Measurements from ENCODE around the gene KCNN2. TPM values are rescaled to one million over a fixed set of nuclear protein-coding genes. Genes with fewer than 3 reads are reported as not detected.

Gene KCNN2
- total and polyA plus RNA-seq, 4 donors = 0.09 to 4.6 (median 3.0) TPM

DNA sequence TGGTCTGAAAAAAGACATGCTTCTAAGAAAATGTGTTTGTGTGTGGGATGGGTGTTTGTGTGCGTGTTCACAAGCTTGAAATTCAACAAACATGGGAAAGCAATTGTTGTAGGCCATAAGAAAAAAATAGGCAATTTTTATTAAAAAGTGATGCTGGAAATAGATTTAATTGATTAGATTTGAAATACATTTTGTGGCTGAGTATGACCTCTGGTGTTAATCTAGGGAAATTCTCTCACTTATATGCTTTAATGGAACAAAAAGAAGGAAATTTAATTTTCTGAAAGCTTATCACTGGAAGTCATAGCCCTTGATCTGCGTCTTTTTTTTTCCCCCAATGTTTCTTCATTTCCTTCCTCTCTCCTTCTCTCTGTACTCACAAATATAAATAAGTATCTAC, 3.5 kb upstream of the KCNN2 start:
- TF ChIP-seq RXRA (IDR thresholded peaks at IDR 0.05) (no peak), YY1 (IDR thresholded peaks at IDR 0.05) (no peak), RAD21 (IDR thresholded peaks at IDR 0.05) (peak; percentile 29 to 55), TAF1 (conservative IDR thresholded peaks at IDR 0.05) (no peak), HNF4G (IDR thresholded peaks at IDR 0.05) (no peak), SP1 (IDR thresholded peaks at IDR 0.05) (no peak), HNF4A (conservative IDR thresholded peaks at IDR 0.05) (no peak)
- TF ChIP-seq, protein P1, sequence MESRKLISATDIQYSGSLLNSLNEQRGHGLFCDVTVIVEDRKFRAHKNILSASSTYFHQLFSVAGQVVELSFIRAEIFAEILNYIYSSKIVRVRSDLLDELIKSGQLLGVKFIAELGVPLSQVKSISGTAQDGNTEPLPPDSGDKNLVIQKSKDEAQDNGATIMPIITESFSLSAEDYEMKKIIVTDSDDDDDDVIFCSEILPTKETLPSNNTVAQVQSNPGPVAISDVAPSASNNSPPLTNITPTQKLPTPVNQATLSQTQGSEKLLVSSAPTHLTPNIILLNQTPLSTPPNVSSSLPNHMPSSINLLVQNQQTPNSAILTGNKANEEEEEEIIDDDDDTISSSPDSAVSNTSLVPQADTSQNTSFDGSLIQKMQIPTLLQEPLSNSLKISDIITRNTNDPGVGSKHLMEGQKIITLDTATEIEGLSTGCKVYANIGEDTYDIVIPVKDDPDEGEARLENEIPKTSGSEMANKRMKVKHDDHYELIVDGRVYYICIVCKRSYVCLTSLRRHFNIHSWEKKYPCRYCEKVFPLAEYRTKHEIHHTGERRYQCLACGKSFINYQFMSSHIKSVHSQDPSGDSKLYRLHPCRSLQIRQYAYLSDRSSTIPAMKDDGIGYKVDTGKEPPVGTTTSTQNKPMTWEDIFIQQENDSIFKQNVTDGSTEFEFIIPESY (IDR thresholded peaks at IDR 0.05) = no peak
- TF ChIP-seq, protein P2, sequence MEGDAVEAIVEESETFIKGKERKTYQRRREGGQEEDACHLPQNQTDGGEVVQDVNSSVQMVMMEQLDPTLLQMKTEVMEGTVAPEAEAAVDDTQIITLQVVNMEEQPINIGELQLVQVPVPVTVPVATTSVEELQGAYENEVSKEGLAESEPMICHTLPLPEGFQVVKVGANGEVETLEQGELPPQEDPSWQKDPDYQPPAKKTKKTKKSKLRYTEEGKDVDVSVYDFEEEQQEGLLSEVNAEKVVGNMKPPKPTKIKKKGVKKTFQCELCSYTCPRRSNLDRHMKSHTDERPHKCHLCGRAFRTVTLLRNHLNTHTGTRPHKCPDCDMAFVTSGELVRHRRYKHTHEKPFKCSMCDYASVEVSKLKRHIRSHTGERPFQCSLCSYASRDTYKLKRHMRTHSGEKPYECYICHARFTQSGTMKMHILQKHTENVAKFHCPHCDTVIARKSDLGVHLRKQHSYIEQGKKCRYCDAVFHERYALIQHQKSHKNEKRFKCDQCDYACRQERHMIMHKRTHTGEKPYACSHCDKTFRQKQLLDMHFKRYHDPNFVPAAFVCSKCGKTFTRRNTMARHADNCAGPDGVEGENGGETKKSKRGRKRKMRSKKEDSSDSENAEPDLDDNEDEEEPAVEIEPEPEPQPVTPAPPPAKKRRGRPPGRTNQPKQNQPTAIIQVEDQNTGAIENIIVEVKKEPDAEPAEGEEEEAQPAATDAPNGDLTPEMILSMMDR (IDR thresholded peaks at IDR 0.05; ENCODE audit: low read depth, low read length, missing input control) = peak; percentile 17
- TF ChIP-seq, protein P3, sequence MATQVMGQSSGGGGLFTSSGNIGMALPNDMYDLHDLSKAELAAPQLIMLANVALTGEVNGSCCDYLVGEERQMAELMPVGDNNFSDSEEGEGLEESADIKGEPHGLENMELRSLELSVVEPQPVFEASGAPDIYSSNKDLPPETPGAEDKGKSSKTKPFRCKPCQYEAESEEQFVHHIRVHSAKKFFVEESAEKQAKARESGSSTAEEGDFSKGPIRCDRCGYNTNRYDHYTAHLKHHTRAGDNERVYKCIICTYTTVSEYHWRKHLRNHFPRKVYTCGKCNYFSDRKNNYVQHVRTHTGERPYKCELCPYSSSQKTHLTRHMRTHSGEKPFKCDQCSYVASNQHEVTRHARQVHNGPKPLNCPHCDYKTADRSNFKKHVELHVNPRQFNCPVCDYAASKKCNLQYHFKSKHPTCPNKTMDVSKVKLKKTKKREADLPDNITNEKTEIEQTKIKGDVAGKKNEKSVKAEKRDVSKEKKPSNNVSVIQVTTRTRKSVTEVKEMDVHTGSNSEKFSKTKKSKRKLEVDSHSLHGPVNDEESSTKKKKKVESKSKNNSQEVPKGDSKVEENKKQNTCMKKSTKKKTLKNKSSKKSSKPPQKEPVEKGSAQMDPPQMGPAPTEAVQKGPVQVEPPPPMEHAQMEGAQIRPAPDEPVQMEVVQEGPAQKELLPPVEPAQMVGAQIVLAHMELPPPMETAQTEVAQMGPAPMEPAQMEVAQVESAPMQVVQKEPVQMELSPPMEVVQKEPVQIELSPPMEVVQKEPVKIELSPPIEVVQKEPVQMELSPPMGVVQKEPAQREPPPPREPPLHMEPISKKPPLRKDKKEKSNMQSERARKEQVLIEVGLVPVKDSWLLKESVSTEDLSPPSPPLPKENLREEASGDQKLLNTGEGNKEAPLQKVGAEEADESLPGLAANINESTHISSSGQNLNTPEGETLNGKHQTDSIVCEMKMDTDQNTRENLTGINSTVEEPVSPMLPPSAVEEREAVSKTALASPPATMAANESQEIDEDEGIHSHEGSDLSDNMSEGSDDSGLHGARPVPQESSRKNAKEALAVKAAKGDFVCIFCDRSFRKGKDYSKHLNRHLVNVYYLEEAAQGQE (IDR thresholded peaks at IDR 0.05) = no peak
- H3K4me3 ChIP-seq (ENCODE audit: low read depth in 1 of 3, low read length in 3 of 3) = no peak overlapping the region
- peaks cover 2 to 14% (median 7%) of the 10 kb centered on the region in 4 donors for H3K4me1 ChIP-seq (ENCODE audit: control insufficient read depth in 4 of 4, insufficient read depth in 4 of 4, low read length in 3 of 4)
- H3K27ac ChIP-seq (ENCODE audit: low read depth in 1 of 2, low read length in 2 of 2) = no peak overlapping the region
- DNase-seq (ENCODE audit: low spot score) = no peak
- H3K9me3 ChIP-seq (ENCODE audit: control insufficient read depth in 4 of 4, low read length in 3 of 4) = no peaks in the 10 kb centered on the region
- no peak overlapping the region for H3K9ac ChIP-seq (ENCODE audit: low read depth in 1 of 2, low read length in 2 of 2)
- H3K27me3 ChIP-seq (ENCODE audit: control insufficient read depth in 4 of 4, insufficient read depth in 4 of 4, low read length in 3 of 4) = no peaks in the 10 kb centered on the region
- H3K36me3 ChIP-seq (ENCODE audit: control insufficient read depth in 4 of 4, insufficient read depth in 3 of 4, low read depth in 1 of 4, low read length in 3 of 4) = no peaks in the 10 kb centered on the region
- WGBS = 70% methylated on average over 2 of the region's 2 CpGs

DNA sequence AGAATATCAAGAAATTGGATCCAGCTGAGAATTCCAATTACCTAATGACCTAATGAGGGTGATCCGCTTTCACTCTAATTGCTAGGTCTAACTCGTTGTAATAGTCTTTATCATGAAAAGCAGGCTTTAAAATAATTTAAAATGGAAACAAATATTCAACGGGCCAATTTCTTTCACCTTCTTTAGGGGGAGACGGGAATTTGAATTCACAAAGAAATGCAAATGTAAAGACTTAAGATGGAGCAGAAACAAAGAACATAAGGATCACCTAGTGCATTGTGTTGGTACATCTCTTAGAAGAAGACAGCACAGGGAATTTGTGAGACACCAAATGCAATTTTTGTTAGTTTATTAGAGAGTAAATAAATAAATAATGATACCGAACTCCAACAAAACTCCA, 1.5 kb upstream of the KCNN2 start:
- Histone ChIP-seq H3K27ac (ENCODE audit: low read depth in 1 of 2, low read length in 2 of 2) (no peak overlapping the region), H3K9me3 (ENCODE audit: control insufficient read depth in 4 of 4, low read length in 3 of 4) (no peaks in the 10 kb centered on the region), H3K9ac (ENCODE audit: low read depth in 1 of 2, low read length in 2 of 2) (no peak overlapping the region), H3K36me3 (ENCODE audit: control insufficient read depth in 4 of 4, insufficient read depth in 3 of 4, low read depth in 1 of 4, low read length in 3 of 4) (no peaks in the 10 kb centered on the region), H3K4me1 (ENCODE audit: control insufficient read depth in 4 of 4, insufficient read depth in 4 of 4, low read length in 3 of 4) (peaks cover 2 to 27% (median 15%) of the 10 kb centered on the region in 4 donors), H3K27me3 (ENCODE audit: control insufficient read depth in 4 of 4, insufficient read depth in 4 of 4, low read length in 3 of 4) (no peaks in the 10 kb centered on the region), H3K4me3 (ENCODE audit: low read depth in 1 of 3, low read length in 3 of 3) (peak overlapping the region in 1 of 3 donors; percentile 84)
- no peak for DNase-seq (ENCODE audit: low spot score)
- WGBS = 24% methylated on average over 5 of the region's 5 CpGs
- TF ChIP-seq, protein P3 (IDR thresholded peaks at IDR 0.05) = no peak
- TF ChIP-seq FOXA1 (IDR thresholded peaks at IDR 0.05) (no peak), EGR1 (IDR thresholded peaks at IDR 0.05; ENCODE audit: low read depth in 2 of 2) (no peak), HNF4A (conservative IDR thresholded peaks at IDR 0.05) (no peak), HNF4G (IDR thresholded peaks at IDR 0.05) (no peak), NR2F2 (IDR thresholded peaks at IDR 0.05) (no peak), SP1 (IDR thresholded peaks at IDR 0.05) (no peak)
- TF ChIP-seq, protein P2 (IDR thresholded peaks at IDR 0.05; ENCODE audit: low read depth, low read length, missing input control) = no peak
- TF ChIP-seq, protein P4, sequence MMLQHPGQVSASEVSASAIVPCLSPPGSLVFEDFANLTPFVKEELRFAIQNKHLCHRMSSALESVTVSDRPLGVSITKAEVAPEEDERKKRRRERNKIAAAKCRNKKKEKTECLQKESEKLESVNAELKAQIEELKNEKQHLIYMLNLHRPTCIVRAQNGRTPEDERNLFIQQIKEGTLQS (IDR thresholded peaks at IDR 0.05) = no peak
- TF ChIP-seq, protein P5, sequence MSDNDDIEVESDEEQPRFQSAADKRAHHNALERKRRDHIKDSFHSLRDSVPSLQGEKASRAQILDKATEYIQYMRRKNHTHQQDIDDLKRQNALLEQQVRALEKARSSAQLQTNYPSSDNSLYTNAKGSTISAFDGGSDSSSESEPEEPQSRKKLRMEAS (IDR thresholded peaks at IDR 0.05) = no peak
